WTC11 (cell line): Measurements from ENCODE around the gene FARP2.

Experiments used
- CTCF ChIP-seq: fragments of 200-600 bp; IDR thresholded peaks from 2 replicates; pipeline ENCODE4 v1.8.0; 2022; ENCODE audit warnings: antibody characterized with exemption
- ZNF512 ChIP-seq: sonication (generic); formaldehyde crosslinking; IDR thresholded peaks from 2 replicates; pipeline ENCODE4 v1.8.1; 2022; ENCODE audit warnings: missing genetic modification reagents, borderline replicate concordance

- TF ChIP-seq CTCF (no peak), ZNF512 (no peak)
Measured at GRCh38 chr2:241359481-241360045, 3.5 kb downstream of the FARP2 start.
